Measurements from ENCODE around the gene HSF2BP.
"Not testable (repeated sequence)": the region's sequence is repeated elsewhere in the genome, so short reads cannot be mapped to it uniquely, and the experiment has no call there.

HSF2BP gene

DNA sequence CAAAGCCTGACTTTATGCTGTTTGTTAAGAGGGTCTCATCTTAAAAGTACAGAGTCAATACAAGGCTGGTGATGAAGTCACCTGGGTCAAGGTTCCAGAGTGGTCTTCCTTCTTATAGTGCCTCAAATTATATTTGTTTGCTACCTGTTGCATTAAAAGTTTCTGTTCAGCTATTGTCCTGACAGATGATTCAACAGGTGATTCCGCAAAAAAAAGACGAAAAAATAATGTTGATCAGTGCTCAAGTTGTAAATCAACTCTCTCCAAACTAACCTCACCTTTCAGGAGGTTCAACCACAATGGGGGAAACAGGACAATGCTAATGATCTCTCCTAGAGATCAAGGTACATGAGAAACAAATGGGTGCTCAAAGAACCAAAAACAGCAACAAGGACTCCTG lies 35.7 kb downstream of the HSF2BP start:
- Histone ChIP-seq H3K9ac (ENCODE audit: low read depth in 1 of 2, low read length in 2 of 2) (no peak overlapping the region), H3K4me3 (ENCODE audit: low read length in 2 of 2) (no peak overlapping the region), H3K9me3 (ENCODE audit: control insufficient read depth in 2 of 2, low read length in 2 of 2) (peaks cover 5 to 8% of the 10 kb centered on the region in 2 donors), H3K4me1 (ENCODE audit: control insufficient read depth in 2 of 2, insufficient read depth in 2 of 2, low read length in 2 of 2) (peaks cover 3 to 8% of the 10 kb centered on the region in 2 donors), H3K27me3 (ENCODE audit: control insufficient read depth in 2 of 2, insufficient read depth in 2 of 2, low read length in 2 of 2) (no peaks in the 10 kb centered on the region), H3K27ac (ENCODE audit: low read depth in 2 of 2, low read length in 2 of 2) (no peak overlapping the region), H3K36me3 (ENCODE audit: control insufficient read depth in 2 of 2, insufficient read depth in 2 of 2, low read length in 2 of 2) (no peaks in the 10 kb centered on the region)

DNA sequence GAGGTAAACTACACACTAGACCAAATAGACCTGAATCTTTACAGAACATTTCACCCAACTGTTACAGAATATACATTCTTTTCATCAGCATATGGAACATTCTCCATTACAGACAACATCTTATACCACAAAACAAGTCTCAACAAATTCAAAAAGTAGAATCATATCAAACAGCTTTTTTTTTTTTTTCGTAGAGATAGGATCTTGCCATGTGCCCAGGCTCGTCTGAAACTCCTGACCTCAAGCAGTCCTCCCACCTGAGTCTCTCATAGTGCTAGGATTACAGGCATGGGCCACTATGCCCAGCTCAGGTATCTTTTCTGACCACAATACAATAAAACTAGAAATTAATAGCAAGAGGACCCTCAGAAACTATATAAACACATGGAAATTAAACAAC lies 36.5 kb downstream of the HSF2BP start:
- no peak overlapping the region for H3K4me3 ChIP-seq (ENCODE audit: low read length in 2 of 2)
- H3K27me3 ChIP-seq (ENCODE audit: control insufficient read depth in 2 of 2, insufficient read depth in 2 of 2, low read length in 2 of 2): no peaks in the 10 kb centered on the region
- no peak overlapping the region for H3K27ac ChIP-seq (ENCODE audit: low read depth in 2 of 2, low read length in 2 of 2)
- peaks cover 4 to 8% of the 10 kb centered on the region in 2 donors for H3K9me3 ChIP-seq (ENCODE audit: control insufficient read depth in 2 of 2, low read length in 2 of 2)
- no peak overlapping the region for H3K9ac ChIP-seq (ENCODE audit: low read depth in 1 of 2, low read length in 2 of 2)
- H3K36me3 ChIP-seq (ENCODE audit: control insufficient read depth in 2 of 2, insufficient read depth in 2 of 2, low read length in 2 of 2): no peaks in the 10 kb centered on the region
- H3K4me1 ChIP-seq (ENCODE audit: control insufficient read depth in 2 of 2, insufficient read depth in 2 of 2, low read length in 2 of 2): peaks cover 3 to 8% of the 10 kb centered on the region in 2 donors

DNA sequence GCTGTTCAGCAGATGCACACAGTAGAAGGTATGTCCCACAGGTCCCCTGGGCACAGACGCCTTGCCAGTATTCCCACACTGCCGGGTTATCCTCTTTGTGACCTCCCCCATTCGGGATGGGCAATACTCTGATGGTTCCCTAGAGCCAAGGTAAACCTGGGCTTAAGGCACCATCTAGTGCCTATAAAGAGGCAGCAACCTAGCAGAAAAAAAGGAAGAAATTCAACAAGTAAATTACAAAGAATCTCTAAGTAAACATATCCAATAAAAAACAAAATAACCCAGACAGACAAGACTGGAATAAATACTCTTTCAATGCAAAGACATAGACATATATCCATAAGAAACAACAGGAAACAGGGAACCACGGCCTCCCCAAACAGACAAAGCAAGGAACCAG lies 39.4 kb downstream of the HSF2BP start:
- Histone ChIP-seq H3K9me3 (ENCODE audit: control insufficient read depth in 2 of 2, low read length in 2 of 2) (peaks cover 4 to 8% of the 10 kb centered on the region in 2 donors), H3K4me3 (ENCODE audit: low read length in 2 of 2) (peak overlapping the region; percentile 42 to 51), H3K9ac (ENCODE audit: low read depth in 1 of 2, low read length in 2 of 2) (peak overlapping the region; percentile 26 to 30), H3K36me3 (ENCODE audit: control insufficient read depth in 2 of 2, insufficient read depth in 2 of 2, low read length in 2 of 2) (no peaks in the 10 kb centered on the region), H3K27me3 (ENCODE audit: control insufficient read depth in 2 of 2, insufficient read depth in 2 of 2, low read length in 2 of 2) (no peaks in the 10 kb centered on the region), H3K4me1 (ENCODE audit: control insufficient read depth in 2 of 2, insufficient read depth in 2 of 2, low read length in 2 of 2) (peaks cover 2 to 3% of the 10 kb centered on the region in 2 donors), H3K27ac (ENCODE audit: low read depth in 2 of 2, low read length in 2 of 2) (peak overlapping the region; percentile 85 to 88)

DNA sequence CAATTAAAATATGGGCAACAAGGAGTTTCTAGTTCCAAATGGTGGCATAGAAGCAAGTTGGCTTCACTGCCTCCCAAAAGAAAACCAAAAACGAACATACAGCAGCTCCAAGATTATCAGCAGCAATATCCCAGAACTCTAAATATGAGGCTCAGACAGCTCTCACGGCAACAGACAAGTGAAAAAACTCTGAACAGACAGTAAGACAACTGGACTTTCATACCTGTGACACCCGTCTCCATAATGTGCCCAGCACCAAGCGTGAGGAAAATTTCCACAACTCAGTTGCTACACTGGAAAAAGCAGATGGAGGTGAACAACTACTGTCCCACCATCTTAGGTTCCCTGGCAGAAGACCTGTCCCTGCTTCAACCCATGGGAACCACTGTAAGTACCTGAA lies 39.9 kb downstream of the HSF2BP start:
- H3K27me3 ChIP-seq (ENCODE audit: control insufficient read depth in 2 of 2, insufficient read depth in 2 of 2, low read length in 2 of 2): no peaks in the 10 kb centered on the region
- peaks cover 4 to 8% of the 10 kb centered on the region in 2 donors for H3K9me3 ChIP-seq (ENCODE audit: control insufficient read depth in 2 of 2, low read length in 2 of 2)
- no peaks in the 10 kb centered on the region for H3K36me3 ChIP-seq (ENCODE audit: control insufficient read depth in 2 of 2, insufficient read depth in 2 of 2, low read length in 2 of 2)
- peak overlapping the region; percentile 42 to 51 for H3K4me3 ChIP-seq (ENCODE audit: low read length in 2 of 2)
- peaks cover 2 to 3% of the 10 kb centered on the region in 2 donors for H3K4me1 ChIP-seq (ENCODE audit: control insufficient read depth in 2 of 2, insufficient read depth in 2 of 2, low read length in 2 of 2)
- H3K27ac ChIP-seq (ENCODE audit: low read depth in 2 of 2, low read length in 2 of 2): peak overlapping the region; percentile 85 to 88
- peak overlapping the region; percentile 26 to 30 for H3K9ac ChIP-seq (ENCODE audit: low read depth in 1 of 2, low read length in 2 of 2)

DNA sequence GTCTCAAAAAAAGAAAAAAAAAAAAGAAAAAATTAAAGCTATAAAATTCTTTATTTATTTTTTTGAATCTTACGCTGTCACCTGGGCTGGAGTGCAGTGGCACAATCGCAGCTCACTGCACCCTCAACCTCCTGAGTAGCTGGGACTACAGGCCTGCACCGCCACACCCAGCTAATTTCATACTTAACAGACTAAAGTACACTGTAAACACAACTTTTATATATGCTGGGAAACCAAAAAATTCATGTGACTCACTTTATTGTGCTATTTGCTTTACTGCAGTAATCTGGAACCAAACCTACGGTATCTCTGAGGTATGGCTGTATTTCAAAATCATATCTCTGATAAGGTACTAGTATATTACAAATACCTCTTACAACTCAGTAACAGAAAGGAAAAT lies 40.3 kb downstream of the HSF2BP start:
- Histone ChIP-seq H3K27me3 (ENCODE audit: control insufficient read depth in 2 of 2, insufficient read depth in 2 of 2, low read length in 2 of 2) (no peaks in the 10 kb centered on the region), H3K36me3 (ENCODE audit: control insufficient read depth in 2 of 2, insufficient read depth in 2 of 2, low read length in 2 of 2) (no peaks in the 10 kb centered on the region), H3K4me3 (ENCODE audit: low read length in 2 of 2) (peak overlapping the region in 1 of 2 donors; percentile 51), H3K4me1 (ENCODE audit: control insufficient read depth in 2 of 2, insufficient read depth in 2 of 2, low read length in 2 of 2) (peaks cover 2 to 3% of the 10 kb centered on the region in 2 donors), H3K27ac (ENCODE audit: low read depth in 2 of 2, low read length in 2 of 2) (peak overlapping the region; percentile 85 to 88), H3K9ac (ENCODE audit: low read depth in 1 of 2, low read length in 2 of 2) (peak overlapping the region in 1 of 2 donors; percentile 30), H3K9me3 (ENCODE audit: control insufficient read depth in 2 of 2, low read length in 2 of 2) (peaks cover 4 to 8% of the 10 kb centered on the region in 2 donors)

DNA sequence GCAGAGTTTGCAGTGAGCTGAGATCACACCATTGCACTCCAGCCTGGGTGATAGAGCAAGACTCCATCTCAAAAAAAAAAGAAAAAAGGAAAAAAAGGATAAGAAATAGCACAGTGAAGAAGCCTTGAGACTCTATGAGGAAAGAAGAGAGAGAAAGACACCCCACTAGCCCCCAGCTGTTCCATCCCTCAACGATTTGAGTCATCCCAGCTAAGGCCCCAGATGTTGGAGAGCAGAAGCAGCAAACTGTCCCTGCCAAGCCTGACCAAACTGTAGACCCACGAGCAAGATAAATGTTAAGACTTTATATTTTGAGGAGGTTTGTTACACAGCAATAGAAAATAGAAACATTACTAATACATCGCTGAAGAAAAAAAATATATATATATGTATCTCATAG lies 42.4 kb downstream of the HSF2BP start:
- H3K9me3 ChIP-seq (ENCODE audit: control insufficient read depth in 2 of 2, low read length in 2 of 2); H3K27ac ChIP-seq (ENCODE audit: low read depth in 2 of 2, low read length in 2 of 2); H3K4me1 ChIP-seq (ENCODE audit: control insufficient read depth in 2 of 2, insufficient read depth in 2 of 2, low read length in 2 of 2); H3K27me3 ChIP-seq (ENCODE audit: control insufficient read depth in 2 of 2, insufficient read depth in 2 of 2, low read length in 2 of 2); H3K4me3 ChIP-seq (ENCODE audit: low read length in 2 of 2); H3K9ac ChIP-seq (ENCODE audit: low read depth in 1 of 2, low read length in 2 of 2); H3K36me3 ChIP-seq (ENCODE audit: control insufficient read depth in 2 of 2, insufficient read depth in 2 of 2, low read length in 2 of 2): not testable (repeated sequence)

DNA sequence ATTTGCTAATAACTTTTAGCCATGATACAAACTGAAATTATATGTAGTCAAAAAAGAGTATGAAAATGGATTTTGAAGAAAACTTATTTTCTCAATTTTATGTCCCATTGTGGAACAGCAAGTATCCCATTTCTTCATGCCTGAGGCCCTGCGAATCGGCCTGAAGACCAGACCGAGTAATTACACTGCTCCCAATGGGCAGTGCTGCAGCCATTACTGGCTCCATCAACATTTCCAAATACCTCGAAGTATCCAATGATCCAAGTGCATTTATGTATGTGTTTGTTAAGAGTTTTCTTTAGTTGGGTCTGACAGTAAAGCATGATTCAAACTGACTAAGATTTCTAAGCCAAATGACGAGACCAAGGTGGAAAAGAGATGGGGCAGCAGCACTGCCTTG lies 44.4 kb downstream of the HSF2BP start:
- Histone ChIP-seq H3K27me3 (ENCODE audit: control insufficient read depth in 2 of 2, insufficient read depth in 2 of 2, low read length in 2 of 2) (no peaks in the 10 kb centered on the region), H3K27ac (ENCODE audit: low read depth in 2 of 2, low read length in 2 of 2) (no peak overlapping the region), H3K9me3 (ENCODE audit: control insufficient read depth in 2 of 2, low read length in 2 of 2) (no peaks in the 10 kb centered on the region), H3K4me1 (ENCODE audit: control insufficient read depth in 2 of 2, insufficient read depth in 2 of 2, low read length in 2 of 2) (peaks cover 11 to 13% of the 10 kb centered on the region in 2 donors), H3K9ac (ENCODE audit: low read depth in 1 of 2, low read length in 2 of 2) (no peak overlapping the region), H3K4me3 (ENCODE audit: low read length in 2 of 2) (no peak overlapping the region), H3K36me3 (ENCODE audit: control insufficient read depth in 2 of 2, insufficient read depth in 2 of 2, low read length in 2 of 2) (no peaks in the 10 kb centered on the region)

DNA sequence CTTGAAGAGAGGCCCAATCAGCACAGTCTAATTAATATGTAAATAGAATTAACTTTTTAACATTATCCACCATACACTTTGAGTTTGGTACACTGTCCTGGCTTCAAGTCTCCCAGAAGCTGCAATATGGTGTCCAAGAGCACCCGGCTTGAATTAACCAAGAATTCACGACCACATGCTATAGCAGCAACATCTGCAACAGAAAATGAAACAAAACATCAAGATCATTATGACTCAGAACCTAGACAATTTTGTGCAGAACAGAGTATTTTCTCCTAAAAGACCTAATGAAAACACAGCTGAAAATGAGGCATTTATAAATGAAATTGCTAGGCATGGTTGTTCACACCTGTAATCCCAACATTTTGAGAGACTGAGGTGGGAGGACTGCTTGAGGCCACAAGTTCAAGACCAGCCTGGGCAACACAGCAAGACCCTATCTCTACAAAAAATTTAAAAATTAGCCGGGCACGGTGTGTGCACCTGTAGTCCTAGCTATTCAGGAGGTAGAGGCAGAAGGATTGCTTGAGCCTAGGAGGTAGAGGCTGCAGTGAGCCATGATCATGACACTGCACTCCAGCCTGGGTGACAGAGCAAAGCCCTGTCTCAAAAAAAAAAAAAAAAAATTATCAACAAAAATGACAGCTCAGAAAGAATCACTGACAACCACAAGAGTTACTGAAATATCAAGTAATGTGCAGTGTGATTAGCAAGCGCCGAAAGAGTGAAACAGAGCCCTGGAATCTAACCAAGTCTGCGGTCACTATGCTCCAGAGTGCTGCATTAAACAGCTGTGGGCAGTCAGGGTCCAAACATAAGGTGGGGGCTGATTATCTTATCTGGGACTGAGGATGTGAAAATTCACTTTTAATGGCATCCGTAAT lies 45.3 kb downstream of the HSF2BP start:
- no peaks in the 10 kb centered on the region for H3K27me3 ChIP-seq (ENCODE audit: control insufficient read depth in 2 of 2, insufficient read depth in 2 of 2, low read length in 2 of 2)
- H3K4me3 ChIP-seq (ENCODE audit: low read length in 2 of 2): no peak overlapping the region
- no peak overlapping the region for H3K9ac ChIP-seq (ENCODE audit: low read depth in 1 of 2, low read length in 2 of 2)
- no peaks in the 10 kb centered on the region for H3K36me3 ChIP-seq (ENCODE audit: control insufficient read depth in 2 of 2, insufficient read depth in 2 of 2, low read length in 2 of 2)
- H3K9me3 ChIP-seq (ENCODE audit: control insufficient read depth in 2 of 2, low read length in 2 of 2): no peaks in the 10 kb centered on the region
- H3K27ac ChIP-seq (ENCODE audit: low read depth in 2 of 2, low read length in 2 of 2): no peak overlapping the region
- H3K4me1 ChIP-seq (ENCODE audit: control insufficient read depth in 2 of 2, insufficient read depth in 2 of 2, low read length in 2 of 2): peaks cover 12 to 15% of the 10 kb centered on the region in 2 donors

DNA sequence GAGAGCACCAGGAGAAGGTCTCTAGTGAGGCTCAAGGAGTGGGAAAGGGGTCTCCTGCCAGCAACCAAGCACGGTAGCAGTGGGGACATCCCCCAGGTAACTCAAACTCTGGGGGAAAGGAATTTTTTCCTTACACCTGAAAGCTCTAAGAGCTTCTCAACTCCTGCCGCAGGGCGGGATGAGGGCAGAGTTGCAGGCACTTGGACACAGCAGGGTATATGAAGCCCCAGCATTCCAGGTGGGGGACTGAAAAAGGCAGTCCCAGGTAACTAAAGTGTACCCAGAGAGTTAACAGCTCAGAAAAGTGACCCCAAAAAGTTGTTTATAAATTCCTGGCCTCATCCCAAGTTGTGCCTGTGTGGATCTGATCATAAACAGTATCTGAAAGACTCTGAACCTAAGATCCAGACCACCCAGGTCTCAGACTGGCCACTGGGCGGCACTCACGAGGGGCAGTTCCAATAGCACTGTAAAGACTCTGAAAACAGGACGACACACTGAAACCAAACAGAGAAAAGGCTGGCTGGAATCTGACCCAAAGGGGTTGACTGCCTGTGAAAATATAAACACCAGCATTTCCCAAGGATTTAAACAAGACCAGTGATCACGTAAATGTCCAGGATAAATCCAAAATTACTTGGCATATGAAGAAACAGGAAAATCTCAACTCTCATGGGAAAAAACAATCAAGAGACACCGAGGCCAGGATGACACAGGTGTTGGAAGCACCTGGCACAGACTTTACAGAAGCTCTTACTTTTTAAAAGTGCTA lies 47.5 kb downstream of the HSF2BP start:
- Histone ChIP-seq H3K27me3 (ENCODE audit: control insufficient read depth in 2 of 2, insufficient read depth in 2 of 2, low read length in 2 of 2) (no peaks in the 10 kb centered on the region), H3K9ac (ENCODE audit: low read depth in 1 of 2, low read length in 2 of 2) (peak overlapping the region in 1 of 2 donors; percentile 8), H3K4me1 (ENCODE audit: control insufficient read depth in 2 of 2, insufficient read depth in 2 of 2, low read length in 2 of 2) (peaks cover 12 to 15% of the 10 kb centered on the region in 2 donors), H3K36me3 (ENCODE audit: control insufficient read depth in 2 of 2, insufficient read depth in 2 of 2, low read length in 2 of 2) (no peaks in the 10 kb centered on the region), H3K4me3 (ENCODE audit: low read length in 2 of 2) (no peak overlapping the region), H3K9me3 (ENCODE audit: control insufficient read depth in 2 of 2, low read length in 2 of 2) (no peaks in the 10 kb centered on the region), H3K27ac (ENCODE audit: low read depth in 2 of 2, low read length in 2 of 2) (no peak overlapping the region)
